HepG2 (cell line): Measurements from ENCODE around the gene DUS2. TPM values are rescaled to one million over a fixed set of nuclear protein-coding genes. Genes with fewer than 3 reads are reported as not detected.

Experiments
- ARHGAP35 ChIP-seq: sonication (generic); formaldehyde crosslinking; IDR thresholded peaks from 2 replicates; pipeline ENCODE4 v1.9.0; 2022; ENCODE audit warnings: mild to moderate bottlenecking, inconsistent platforms, moderate library complexity, missing genetic modification reagents, borderline replicate concordance
- ATF1 ChIP-seq: IDR thresholded peaks from 2 replicates; pipeline ENCODE4 v1.6.1; 2016; ENCODE audit warnings: mild to moderate bottlenecking, control low read depth
- CCAR2 ChIP-seq: fragments of 200-400 bp; formaldehyde crosslinking; optimal IDR thresholded peaks from 2 replicates; pipeline ENCODE3; 2018; ENCODE audit warnings: low read depth, mild to moderate bottlenecking, low read length, moderate library complexity
- SAFB2 ChIP-seq: sonication (generic); formaldehyde crosslinking; IDR thresholded peaks from 2 replicates; pipeline ENCODE4 v1.5.1; 2020; ENCODE audit warnings: missing genetic modification reagents, low read depth, mild to moderate bottlenecking, borderline replicate concordance
- SP1 ChIP-seq, 2 experiments: fragments of 450-650 bp in 1 of 2; sonication (generic) in 1 of 2; formaldehyde crosslinking in 1 of 2; IDR thresholded peaks; 2 replicates each; pipeline versions ENCODE4 v1.4.0 to v1.6.1; 2016 to 2020; ENCODE audit warnings: missing genetic modification reagents in 1 of 2
- TFDP1 ChIP-seq: IDR thresholded peaks from 2 replicates; pipeline ENCODE4 v1.6.1; 2016; ENCODE audit warnings: missing compliant biosample characterization, missing genetic modification reagents, borderline replicate concordance
- TRIM24 ChIP-seq: sonication (generic); formaldehyde crosslinking; IDR thresholded peaks from 2 replicates; pipeline ENCODE4 v1.8.0; 2022; ENCODE audit warnings: mild to moderate bottlenecking, missing genetic modification reagents
- ZBTB1 ChIP-seq: sonication (generic); formaldehyde crosslinking; IDR thresholded peaks from 2 replicates; pipeline ENCODE4 v1.4.0; 2020; ENCODE audit warnings: missing genetic modification reagents, borderline replicate concordance
- ZBTB40 ChIP-seq, 2 experiments: fragments of 450-650 bp in 1 of 2; sonication (generic) in 1 of 2; formaldehyde crosslinking in 1 of 2; IDR thresholded peaks; 2 replicates each; pipeline versions ENCODE4 v1.6.1 to v1.8.0; 2016 to 2022; ENCODE audit warnings: antibody characterized with exemption in 1 of 2, mild to moderate bottlenecking in 1 of 2, missing genetic modification reagents in 1 of 2
- ZMAT5 ChIP-seq: sonication (generic); formaldehyde crosslinking; IDR thresholded peaks from 2 replicates; pipeline ENCODE4 v1.5.0; 2020; ENCODE audit warnings: mild to moderate bottlenecking, low read depth, missing genetic modification reagents, borderline replicate concordance
- ZNF280B ChIP-seq: sonication (generic); formaldehyde crosslinking; IDR thresholded peaks from 2 replicates; pipeline ENCODE4 v1.5.0; 2020; ENCODE audit warnings: missing genetic modification reagents, mild to moderate bottlenecking, borderline replicate concordance
- ZNF34 ChIP-seq: sonication (generic); formaldehyde crosslinking; IDR thresholded peaks from 2 replicates; pipeline ENCODE4 v1.4.0; 2020; ENCODE audit warnings: mild to moderate bottlenecking, missing genetic modification reagents, borderline replicate concordance
- ZNF354B ChIP-seq: sonication (generic); formaldehyde crosslinking; IDR thresholded peaks from 2 replicates; pipeline ENCODE4 v1.8.0; 2022; ENCODE audit warnings: mild to moderate bottlenecking, missing genetic modification reagents
- ZNF598 ChIP-seq: sonication (generic); formaldehyde crosslinking; IDR thresholded peaks from 2 replicates; pipeline ENCODE4 v1.5.1; 2020; ENCODE audit warnings: mild to moderate bottlenecking, missing genetic modification reagents, borderline replicate concordance
- ZNF879 ChIP-seq: sonication (generic); formaldehyde crosslinking; IDR thresholded peaks from 2 replicates; pipeline ENCODE4 v1.8.1; 2023; ENCODE audit warnings: missing genetic modification reagents
- polyA plus RNA-seq, 8 experiments: library from polyadenylated mRNA; depleted of rRNA in 3 of 8; stranded (reverse) in 7 of 8; unstranded in 1 of 8; fragments of >200 nt; fragmentation: Illumina TruSeq in 4 of 8; extraction: Trizol in 4 of 8; gene quantifications; 2 replicates each; pipeline versions ENCODE4 v1.2.1 to v1.2.3, GENCODE V29; 2011 to 2016; ENCODE audit warnings: low read depth in 4 of 8, missing spikeins in 1 of 8, mixed read lengths in 1 of 8; ENCODE audit not compliant: insufficient read depth in 1 of 8
- total RNA-seq, 5 experiments: library from RNA; depleted of rRNA; stranded (reverse); fragments of >200 nt; fragmentation: Illumina TruSeq; extraction: Trizol; gene quantifications; 2 replicates each; pipeline ENCODE4 v1.2.3, GENCODE V29; 2016; ENCODE audit warnings: low read depth in 1 of 5

DUS2 gene
- total and polyA plus RNA-seq, 2 of the 13 experiments (the other 11 are each of a cell fraction or from before 2014, with no cell fraction given), result 17.8 to 25.1 TPM

- TF ChIP-seq SAFB2 (CRISPR knock-in tag), result peak; percentile 71; the same call in 1 of the 2 replicates
- TF ChIP-seq ZNF280B (CRISPR knock-in tag), result peak; percentile 81; the same call in 1 of the 2 replicates
- TF ChIP-seq TFDP1 (CRISPR knock-in tag), result peak; percentile 74; the same call in 1 of the 2 replicates
- no peak for TF ChIP-seq ZBTB40 (IDR thresholded peaks at IDR 0.05)
- peak; percentile 92 for TF ChIP-seq ZBTB40 (CRISPR knock-in tag; IDR thresholded peaks at IDR 0.05)
- 0 out of 2 replicates have a peak, but pooled peaks have one; percentile 18 for TF ChIP-seq ZNF354B
- no peak for TF ChIP-seq SP1 (IDR thresholded peaks at IDR 0.05)
- TF ChIP-seq SP1 (CRISPR knock-in tag; IDR thresholded peaks at IDR 0.05), result peak; percentile 82
- 0 out of 2 replicates have a peak, but pooled peaks have one; percentile 80 for TF ChIP-seq ZBTB1 (CRISPR knock-in tag)
- no peak; the same call in 1 of the 2 replicates for TF ChIP-seq ZNF598 (CRISPR knock-in tag)
- peak; percentile 48; the same call in 1 of the 2 replicates for TF ChIP-seq ARHGAP35 (CRISPR knock-in tag)
- TF ChIP-seq CCAR2, result peak; percentile 79
- TF ChIP-seq ZMAT5 (CRISPR knock-in tag), result no peak
- peak; percentile 79 for TF ChIP-seq ZNF879 (CRISPR knock-in tag)
- no peak for TF ChIP-seq ATF1
- TF ChIP-seq TRIM24 (CRISPR knock-in tag), result no peak
- TF ChIP-seq ZNF34 (CRISPR knock-in tag), result no peak
These were observed 56.7 kb downstream of the DUS2 start (continued) for GRCh38 chr16:68079626-68080344.
